Ascending aorta (tissue), 2 donors: Measurements from ENCODE around the gene NOD1. TPM values are rescaled to one million over a fixed set of nuclear protein-coding genes. Genes with fewer than 3 reads are reported as not detected.
A peak's percentile ranks its signal among the peaks of the same experiment; 100 is the strongest.

ENCODE experiments used
- DNase-seq, 2 donors: peaks; one replicate each; pipeline ENCODE4 v3.0.0-alpha.2; 2019; ENCODE audit warnings: low spot score in 2 of 2
- H3K27ac ChIP-seq, 2 donors: fragments of 200-600 bp; sonication (generic); one replicate each; pipeline ENCODE4 v1.5.1; 2016 to 2017; ENCODE audit warnings: mild to moderate bottlenecking in 1 of 2
- H3K27me3 ChIP-seq: fragments of 200-600 bp; sonication (generic); one replicate; pipeline ENCODE4 v1.5.1; 2017
- H3K36me3 ChIP-seq, 2 donors: fragments of 200-600 bp; sonication (generic); one replicate each; pipeline ENCODE4 v1.5.1; 2016
- H3K4me1 ChIP-seq, 2 donors: fragments of 200-600 bp; sonication (generic); one replicate each; pipeline ENCODE4 v1.5.1; 2016 to 2017; ENCODE audit warnings: mild to moderate bottlenecking in 1 of 2
- H3K4me3 ChIP-seq, 2 donors: fragments of 200-600 bp; sonication (generic); one replicate each; pipeline ENCODE4 v1.5.1; 2016 to 2017; ENCODE audit warnings: mild to moderate bottlenecking in 1 of 2
- H3K9me3 ChIP-seq, 2 donors: fragments of 200-600 bp; sonication (generic); one replicate each; pipeline ENCODE4 v1.5.1; 2016
- intact Hi-C: fragments of 100-400 bp; cut with DNase I; formaldehyde crosslinking; loops from one replicate; pipeline ENCODE4 v1.15.1; 2023
- total RNA-seq: library from RNA; depleted of rRNA; stranded (reverse); fragments of >200 nt; gene quantifications from one replicate; pipeline ENCODE4 v1.1.0, GENCODE V29; 2016
- TF ChIP-seq, protein P1 (sequence below), 3 experiments: fragments of 200-600 bp in 2 of 3; fragments of 450-650 bp in 1 of 3; sonication (generic) in 2 of 3; IDR thresholded peaks; one replicate each; pipeline ENCODE4 v1.5.1; 2016 to 2019; ENCODE audit warnings: antibody characterized with exemption in 3 of 3, mild to moderate bottlenecking in 1 of 3, moderate library complexity in 1 of 3

Gene NOD1
- total RNA-seq, 1 donor from 2014 or later, result 20.0 TPM

DNA sequence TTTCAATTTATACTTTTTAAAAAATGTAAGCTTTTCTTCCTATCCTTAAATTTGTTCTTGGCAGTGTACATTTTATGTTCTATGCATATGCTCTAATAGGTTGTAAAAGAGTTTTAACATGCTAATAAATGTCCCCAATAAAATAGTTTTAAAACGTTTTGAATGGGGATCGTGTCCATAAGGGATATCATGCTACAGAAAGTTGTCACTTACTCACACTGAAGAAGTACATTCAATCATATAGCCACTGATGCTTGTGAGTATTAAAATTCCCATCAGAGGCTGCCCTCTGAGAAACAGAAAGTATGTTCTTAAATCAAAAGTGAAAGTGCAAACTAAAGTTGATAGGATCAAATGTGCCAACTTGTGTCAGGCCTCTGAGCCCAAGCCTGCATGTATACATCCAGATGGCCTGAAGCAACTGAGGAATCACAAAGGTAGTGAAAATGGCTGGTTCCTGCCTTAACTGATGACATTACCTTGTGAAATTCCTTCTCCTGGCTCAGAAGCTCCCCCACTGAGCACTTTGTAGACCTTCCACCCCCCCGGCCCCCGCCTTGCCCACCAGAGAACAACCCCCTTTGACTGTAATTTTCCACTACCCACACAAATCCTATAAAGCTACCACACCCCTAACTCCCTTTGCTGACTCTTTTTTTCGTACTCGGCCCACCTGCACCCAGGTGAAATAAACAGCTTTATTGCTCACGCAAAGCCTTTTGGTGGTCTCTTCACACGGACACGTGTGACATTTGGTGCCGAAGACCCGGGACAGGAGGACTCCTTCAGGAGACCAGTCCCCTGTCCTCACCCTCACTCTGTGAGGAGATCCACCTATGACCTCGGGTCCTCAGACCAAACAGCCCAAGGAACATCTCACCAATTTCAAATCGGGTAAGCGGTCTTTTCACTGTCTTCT, 877 bp upstream of the NOD1 start:
- Histone ChIP-seq H3K9me3 (no peaks in the 10 kb centered on the region), H3K36me3 (no peaks in the 10 kb centered on the region), H3K27ac (peak overlapping the region; percentile 84 to 90), H3K4me3 (peak overlapping the region; percentile 76 to 93), H3K4me1 (peaks cover 0 to 18% of the 10 kb centered on the region in 2 donors), H3K27me3 (no peaks in the 10 kb centered on the region)
- no peak for DNase-seq
- TF ChIP-seq, protein P1, sequence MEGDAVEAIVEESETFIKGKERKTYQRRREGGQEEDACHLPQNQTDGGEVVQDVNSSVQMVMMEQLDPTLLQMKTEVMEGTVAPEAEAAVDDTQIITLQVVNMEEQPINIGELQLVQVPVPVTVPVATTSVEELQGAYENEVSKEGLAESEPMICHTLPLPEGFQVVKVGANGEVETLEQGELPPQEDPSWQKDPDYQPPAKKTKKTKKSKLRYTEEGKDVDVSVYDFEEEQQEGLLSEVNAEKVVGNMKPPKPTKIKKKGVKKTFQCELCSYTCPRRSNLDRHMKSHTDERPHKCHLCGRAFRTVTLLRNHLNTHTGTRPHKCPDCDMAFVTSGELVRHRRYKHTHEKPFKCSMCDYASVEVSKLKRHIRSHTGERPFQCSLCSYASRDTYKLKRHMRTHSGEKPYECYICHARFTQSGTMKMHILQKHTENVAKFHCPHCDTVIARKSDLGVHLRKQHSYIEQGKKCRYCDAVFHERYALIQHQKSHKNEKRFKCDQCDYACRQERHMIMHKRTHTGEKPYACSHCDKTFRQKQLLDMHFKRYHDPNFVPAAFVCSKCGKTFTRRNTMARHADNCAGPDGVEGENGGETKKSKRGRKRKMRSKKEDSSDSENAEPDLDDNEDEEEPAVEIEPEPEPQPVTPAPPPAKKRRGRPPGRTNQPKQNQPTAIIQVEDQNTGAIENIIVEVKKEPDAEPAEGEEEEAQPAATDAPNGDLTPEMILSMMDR (IDR thresholded peaks at IDR 0.05), result no peak
- intact Hi-C loops, result loop anchor here (5.0 kb wide), 3 partner anchors 113 to 337 kb away; partner anchors contain the start of gene GARS1

DNA sequence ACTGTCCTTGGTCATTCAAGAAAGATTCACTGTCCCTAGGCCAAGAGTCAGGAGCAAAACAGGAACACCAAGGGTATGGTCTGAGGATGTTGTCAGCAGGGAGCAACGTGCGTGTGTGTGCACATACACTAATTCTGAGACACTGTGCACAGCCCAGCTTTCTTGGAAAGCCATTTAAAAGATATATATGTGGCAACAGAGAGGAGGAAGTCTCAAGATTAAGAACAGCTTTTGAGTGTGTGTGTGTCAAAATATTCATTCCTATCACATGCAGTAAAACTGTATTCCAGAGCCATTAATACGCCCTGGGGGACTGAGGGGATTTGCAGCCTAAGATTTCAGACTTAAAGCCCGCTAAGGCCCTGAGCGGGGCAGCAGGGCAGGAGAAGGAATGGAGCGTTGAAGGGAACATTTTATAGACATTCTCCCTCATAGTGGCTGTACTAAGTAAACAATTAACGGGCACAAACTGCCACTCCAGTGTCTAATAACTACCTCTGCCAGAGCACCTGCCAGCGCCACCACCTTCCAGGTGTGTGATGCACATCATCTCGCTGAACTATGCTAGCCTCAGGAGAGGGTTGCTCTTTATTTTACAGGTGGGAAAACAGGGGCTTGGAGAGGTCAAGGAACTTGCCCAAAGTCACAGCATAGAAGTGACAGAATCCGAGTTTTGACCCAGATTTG, 2.0 kb downstream of the NOD1 start:
- H3K27ac ChIP-seq, result peak overlapping the region in 1 of 2 donors; percentile 28
- peaks cover 0 to 32% of the 10 kb centered on the region in 2 donors for H3K4me1 ChIP-seq
- TF ChIP-seq, protein P1 (IDR thresholded peaks at IDR 0.05), result no peak
- H3K9me3 ChIP-seq, result no peaks in the 10 kb centered on the region
- H3K4me3 ChIP-seq, result no peak overlapping the region
- no peak for DNase-seq
- no peaks in the 10 kb centered on the region for H3K27me3 ChIP-seq
- no peaks in the 10 kb centered on the region for H3K36me3 ChIP-seq
- intact Hi-C loops, result loop anchor here (5.0 kb wide), 3 partner anchors 116 to 334 kb away; partner anchors contain the start of gene GARS1

DNA sequence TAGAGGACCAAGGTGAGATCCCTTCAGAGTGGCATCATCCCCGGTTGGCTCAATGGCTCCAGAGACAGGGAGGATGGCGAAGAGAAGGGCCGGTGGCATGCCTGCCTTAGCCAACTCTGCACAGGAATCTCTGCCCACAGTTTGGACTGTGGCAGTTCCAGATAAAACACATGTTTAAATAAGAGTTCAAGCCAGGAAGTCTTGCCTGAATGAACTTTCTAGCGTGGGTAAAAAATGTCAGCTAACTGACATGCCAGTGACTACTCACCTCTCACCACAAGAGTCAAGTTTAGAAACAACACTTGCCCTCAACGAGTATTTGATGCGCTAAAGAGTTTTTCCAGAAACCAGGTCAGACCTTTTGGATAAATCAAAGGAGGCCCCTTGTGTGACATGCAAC, 3.0 kb downstream of the NOD1 start:
- Histone ChIP-seq H3K4me3 (no peak overlapping the region), H3K9me3 (no peaks in the 10 kb centered on the region), H3K36me3 (no peaks in the 10 kb centered on the region), H3K27me3 (no peaks in the 10 kb centered on the region), H3K4me1 (peaks cover 0 to 40% of the 10 kb centered on the region in 2 donors), H3K27ac (peak overlapping the region; percentile 63 to 77)
- TF ChIP-seq, protein P1 (IDR thresholded peaks at IDR 0.05), result no peak
- peak in 1 of 2 donors; percentile 54 for DNase-seq
- intact Hi-C loops, result loop anchor here (5.0 kb wide), 3 partner anchors 117 to 333 kb away; partner anchors contain the start of gene GARS1

DNA sequence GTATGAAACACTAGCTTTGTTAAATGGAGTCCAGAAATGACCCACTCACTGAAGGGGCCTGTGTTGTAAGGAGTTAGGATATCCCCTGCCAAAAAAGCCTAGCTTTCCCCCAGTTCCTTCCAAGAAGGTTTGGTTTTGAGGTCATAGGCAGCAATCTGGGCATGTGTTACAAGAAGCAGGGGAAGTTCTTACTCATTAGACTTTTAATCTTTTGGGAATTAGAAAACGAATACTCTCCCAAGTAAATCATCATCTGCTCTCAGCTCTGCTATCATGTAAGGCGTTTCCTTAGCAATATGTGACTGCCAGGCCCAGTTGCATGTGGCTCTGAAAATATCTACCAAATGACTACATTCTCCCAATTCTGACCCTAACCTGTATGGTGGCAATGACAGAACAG, 3.7 kb downstream of the NOD1 start:
- TF ChIP-seq, protein P1 (IDR thresholded peaks at IDR 0.05), result no peak
- Histone ChIP-seq H3K4me1 (peaks cover under 1 to 47% of the 10 kb centered on the region in 2 donors), H3K9me3 (no peaks in the 10 kb centered on the region), H3K36me3 (no peaks in the 10 kb centered on the region), H3K27me3 (no peaks in the 10 kb centered on the region), H3K27ac (peak overlapping the region; percentile 63 to 77), H3K4me3 (no peak overlapping the region)
- DNase-seq, result peak in 1 of 2 donors; percentile 73
- intact Hi-C loops, result loop anchor here (5.0 kb wide), 4 partner anchors 117 to 333 kb away; partner anchors contain the start of gene GARS1

DNA sequence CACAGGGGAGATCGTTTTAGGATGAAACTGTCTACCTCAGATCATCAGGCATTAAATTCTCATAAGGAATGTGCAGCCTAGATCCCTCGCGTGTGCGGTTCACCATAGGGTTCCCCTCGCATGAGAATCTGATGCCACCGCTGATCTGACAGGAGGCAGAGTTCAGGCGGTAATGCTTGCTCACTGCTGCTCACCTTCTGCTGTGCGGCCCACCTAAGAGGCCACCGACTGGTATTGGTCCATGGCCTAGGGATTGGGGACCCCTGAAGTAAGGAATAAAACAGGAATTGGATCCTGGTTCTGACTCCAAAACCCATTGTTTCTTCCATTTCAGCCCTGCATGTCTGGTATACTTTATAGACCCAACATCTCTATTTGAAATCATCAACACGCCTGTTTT, 4.1 kb downstream of the NOD1 start:
- intact Hi-C loops, result loop anchor here (5.0 kb wide), 1 partner anchor 292 kb away; no protein-coding TSS in a partner anchor
- no peaks in the 10 kb centered on the region for H3K36me3 ChIP-seq
- peaks cover 5 to 51% of the 10 kb centered on the region in 2 donors for H3K4me1 ChIP-seq
- peak in 1 of 2 donors; percentile 56 for DNase-seq
- no peaks in the 10 kb centered on the region for H3K9me3 ChIP-seq
- H3K27me3 ChIP-seq, result no peaks in the 10 kb centered on the region
- TF ChIP-seq, protein P1 (IDR thresholded peaks at IDR 0.05), result no peak
- H3K27ac ChIP-seq, result peak overlapping the region; percentile 63 to 77
- H3K4me3 ChIP-seq, result no peak overlapping the region
